ENCODE measurements around the gene IGFBP2. TPM values are rescaled to one million over a fixed set of nuclear protein-coding genes. Genes with fewer than 3 reads are reported as not detected.
A peak's percentile ranks its signal among the peaks of the same experiment; 100 is the strongest.

Gene IGFBP2
- total RNA-seq, 6 experiments from 2014 or later, result 0.28 to 0.40 TPM; not detected in 4

DNA sequence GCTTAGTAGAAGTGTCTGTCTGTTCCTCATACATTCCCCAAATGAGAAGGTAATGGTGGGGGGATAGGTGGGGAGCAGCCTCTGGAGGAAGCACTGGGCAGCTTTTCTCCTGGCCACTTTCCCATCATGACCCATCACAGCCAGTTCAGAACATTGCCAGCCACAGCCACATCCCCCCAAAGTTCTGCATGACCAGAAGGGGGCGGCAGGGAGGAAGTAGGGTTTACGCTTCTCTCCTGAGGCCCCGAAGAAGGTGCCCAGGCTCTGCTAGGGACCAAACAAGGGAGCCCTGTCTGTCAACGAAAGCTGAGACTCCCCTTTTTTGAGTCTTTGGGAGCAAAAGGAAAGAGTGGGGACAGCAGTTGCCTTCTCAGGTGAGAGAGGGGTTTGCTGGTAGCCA is 54.4 kb downstream of the IGFBP2 start:
- TF ChIP-seq, protein P1, sequence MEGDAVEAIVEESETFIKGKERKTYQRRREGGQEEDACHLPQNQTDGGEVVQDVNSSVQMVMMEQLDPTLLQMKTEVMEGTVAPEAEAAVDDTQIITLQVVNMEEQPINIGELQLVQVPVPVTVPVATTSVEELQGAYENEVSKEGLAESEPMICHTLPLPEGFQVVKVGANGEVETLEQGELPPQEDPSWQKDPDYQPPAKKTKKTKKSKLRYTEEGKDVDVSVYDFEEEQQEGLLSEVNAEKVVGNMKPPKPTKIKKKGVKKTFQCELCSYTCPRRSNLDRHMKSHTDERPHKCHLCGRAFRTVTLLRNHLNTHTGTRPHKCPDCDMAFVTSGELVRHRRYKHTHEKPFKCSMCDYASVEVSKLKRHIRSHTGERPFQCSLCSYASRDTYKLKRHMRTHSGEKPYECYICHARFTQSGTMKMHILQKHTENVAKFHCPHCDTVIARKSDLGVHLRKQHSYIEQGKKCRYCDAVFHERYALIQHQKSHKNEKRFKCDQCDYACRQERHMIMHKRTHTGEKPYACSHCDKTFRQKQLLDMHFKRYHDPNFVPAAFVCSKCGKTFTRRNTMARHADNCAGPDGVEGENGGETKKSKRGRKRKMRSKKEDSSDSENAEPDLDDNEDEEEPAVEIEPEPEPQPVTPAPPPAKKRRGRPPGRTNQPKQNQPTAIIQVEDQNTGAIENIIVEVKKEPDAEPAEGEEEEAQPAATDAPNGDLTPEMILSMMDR (IDR thresholded peaks at IDR 0.05), result peak; percentile 63
- DNase-seq, result no peak

DNA sequence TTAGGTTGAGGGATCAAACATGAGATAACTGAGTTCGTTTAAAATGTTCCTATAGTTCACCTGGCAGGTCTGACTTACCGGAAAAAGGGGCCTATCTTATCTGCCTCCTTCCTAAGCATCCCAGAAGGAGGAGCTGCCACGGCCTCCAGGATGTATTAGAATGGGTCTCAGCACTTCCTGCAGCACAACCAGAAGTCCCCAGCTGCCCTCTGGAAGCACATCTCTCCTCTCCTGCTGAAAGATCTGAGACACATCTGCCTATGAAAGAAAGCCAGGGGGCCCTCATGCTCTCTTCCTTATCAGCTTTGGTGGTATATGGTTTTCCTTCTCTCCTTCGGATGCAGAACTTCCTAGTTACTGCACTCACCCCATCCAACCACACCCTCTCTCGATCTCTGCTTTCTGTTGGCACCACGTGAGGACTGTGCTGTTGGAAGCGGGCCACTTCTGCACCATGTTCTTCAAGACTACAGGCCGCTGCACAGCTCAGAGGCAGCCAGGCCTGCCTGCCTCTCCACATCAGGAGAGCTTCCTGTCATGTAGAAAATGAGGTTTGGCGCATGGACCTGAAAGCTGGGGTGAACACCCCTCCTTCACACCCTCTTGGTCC is 55.6 kb downstream of the IGFBP2 start:
- Mint-ChIP-seq H3K4me3 (no peak overlapping the region), H3K36me3 (ENCODE audit: low read depth) (no peaks in the 10 kb centered on the region)
- DNase-seq, result no peak

More for the DNA sequence above, 54.4 kb downstream of the IGFBP2 start:
- no peak overlapping the region for H3K4me3 Mint-ChIP-seq
- no peak overlapping the region for H3K27ac Mint-ChIP-seq
- peaks cover 50% of the 10 kb centered on the region for H3K4me1 Mint-ChIP-seq (ENCODE audit: low read depth)
- no peaks in the 10 kb centered on the region for H3K9me3 Mint-ChIP-seq
- no peaks in the 10 kb centered on the region for H3K36me3 Mint-ChIP-seq (ENCODE audit: low read depth)
- peaks cover 12% of the 10 kb centered on the region for H3K27me3 Mint-ChIP-seq (ENCODE audit: insufficient read depth)

DNA sequence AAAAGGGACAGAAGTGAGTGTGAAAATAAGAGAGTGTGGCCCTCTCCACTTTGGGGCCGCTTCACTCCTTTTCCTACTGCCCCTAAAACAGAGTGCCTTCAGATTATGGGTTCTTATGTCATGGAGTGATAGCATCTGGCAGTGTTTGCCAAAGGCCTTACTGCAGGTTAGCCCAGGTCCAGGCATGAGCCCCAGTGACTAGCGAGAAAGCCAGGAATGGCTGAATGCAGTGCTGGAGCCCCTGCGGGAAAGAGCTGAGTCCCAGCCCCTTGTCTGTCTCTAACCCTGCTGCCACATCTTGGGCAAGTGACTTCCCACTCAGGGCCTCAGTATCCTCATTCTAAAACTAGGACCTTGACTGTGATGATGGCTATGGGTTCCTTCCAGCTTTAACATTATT is 56.2 kb downstream of the IGFBP2 start:
- Mint-ChIP-seq H3K9me3 (no peaks in the 10 kb centered on the region), H3K27ac (no peak overlapping the region), H3K27me3 (ENCODE audit: insufficient read depth) (peaks cover 17% of the 10 kb centered on the region), H3K36me3 (ENCODE audit: low read depth) (no peaks in the 10 kb centered on the region), H3K4me1 (ENCODE audit: low read depth) (peaks cover 46% of the 10 kb centered on the region), H3K4me3 (no peak overlapping the region)
- no peak for DNase-seq
- TF ChIP-seq, protein P1 (IDR thresholded peaks at IDR 0.05), result no peak

More for the DNA sequence above, 55.6 kb downstream of the IGFBP2 start:
- TF ChIP-seq, protein P1 (IDR thresholded peaks at IDR 0.05), result no peak
- H3K4me1 Mint-ChIP-seq (ENCODE audit: low read depth), result peaks cover 49% of the 10 kb centered on the region
- peaks cover 16% of the 10 kb centered on the region for H3K27me3 Mint-ChIP-seq (ENCODE audit: insufficient read depth)
- H3K9me3 Mint-ChIP-seq, result no peaks in the 10 kb centered on the region
- no peak overlapping the region for H3K27ac Mint-ChIP-seq

DNA sequence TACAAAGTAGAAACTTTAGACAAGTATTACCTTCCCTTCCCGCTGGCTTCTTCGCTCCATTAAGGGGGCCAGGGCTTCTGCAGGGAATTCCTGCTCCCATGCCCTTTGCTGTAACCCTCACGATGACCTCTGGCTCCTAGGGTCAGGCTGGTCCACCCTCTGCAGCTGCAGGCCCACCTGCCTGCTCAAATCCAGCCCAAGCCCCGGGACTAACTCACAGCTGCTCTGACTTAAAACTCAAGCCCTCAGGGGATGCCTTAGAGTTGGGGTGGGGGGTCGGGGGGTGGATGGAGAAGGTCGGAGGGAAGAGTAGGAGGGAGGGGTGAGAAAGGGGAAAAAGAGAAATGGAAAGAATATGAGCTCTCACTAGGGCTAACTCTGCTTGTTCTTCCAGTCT is 57.2 kb downstream of the IGFBP2 start:
- Mint-ChIP-seq H3K4me1 (ENCODE audit: low read depth) (peaks cover 49% of the 10 kb centered on the region), H3K4me3 (no peak overlapping the region; the same call in 1 of the 2 replicates), H3K9me3 (no peaks in the 10 kb centered on the region), H3K27ac (no peak overlapping the region), H3K27me3 (ENCODE audit: insufficient read depth) (peaks cover 21% of the 10 kb centered on the region), H3K36me3 (ENCODE audit: low read depth) (no peaks in the 10 kb centered on the region)
- DNase-seq, result no peak
- TF ChIP-seq, protein P1 (IDR thresholded peaks at IDR 0.05), result no peak

DNA sequence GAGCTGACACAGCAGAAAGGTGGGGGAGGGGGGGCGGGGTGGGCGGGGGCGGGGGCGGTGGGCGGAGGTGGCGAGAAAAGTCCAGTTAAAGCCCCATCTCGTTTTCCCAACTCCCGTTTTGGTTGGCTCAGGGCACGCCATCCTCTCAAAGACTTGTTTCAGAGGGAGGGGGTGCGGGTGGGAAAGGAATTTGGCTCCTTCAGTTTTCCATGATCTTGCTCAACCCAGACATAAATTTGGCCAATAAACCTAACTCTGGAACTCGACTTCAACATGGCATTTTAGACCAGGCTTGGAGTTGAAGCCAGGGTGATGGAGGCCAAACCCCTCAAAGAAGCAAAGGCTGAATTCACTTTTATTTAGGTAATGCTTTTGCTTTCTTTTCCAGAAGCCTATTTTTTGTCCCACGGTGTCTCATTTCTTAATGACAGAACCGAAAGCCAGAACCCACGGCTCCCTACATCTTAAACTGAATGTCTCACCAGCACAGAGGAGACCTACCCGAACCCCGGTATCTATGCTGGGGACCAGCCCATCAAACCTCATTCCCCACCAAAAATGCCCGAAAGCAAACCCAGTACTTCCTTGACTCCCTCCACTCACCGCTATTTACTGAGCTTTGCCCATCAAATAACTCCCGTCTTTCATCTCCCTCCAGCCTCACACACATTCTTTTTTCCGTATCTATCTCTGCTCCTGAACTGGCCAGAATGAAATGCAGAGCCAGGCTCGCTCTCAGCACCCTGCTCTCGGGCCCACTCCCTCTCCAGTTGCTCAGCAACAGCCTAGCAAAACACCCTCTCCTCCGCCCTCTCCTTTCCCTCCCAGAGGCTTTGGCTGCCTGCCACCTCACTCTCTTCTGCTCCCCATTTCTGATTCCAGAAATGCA is 57.9 kb downstream of the IGFBP2 start:
- DNase-seq, result peak; percentile 60
- H3K4me3 Mint-ChIP-seq, result peak overlapping the region; percentile 88
- peaks cover 25% of the 10 kb centered on the region for H3K27me3 Mint-ChIP-seq (ENCODE audit: insufficient read depth)
- H3K4me1 Mint-ChIP-seq (ENCODE audit: low read depth), result peaks cover 55% of the 10 kb centered on the region
- TF ChIP-seq, protein P1 (IDR thresholded peaks at IDR 0.05), result no peak
- H3K36me3 Mint-ChIP-seq (ENCODE audit: low read depth), result no peaks in the 10 kb centered on the region
- peak overlapping the region; percentile 82 for H3K27ac Mint-ChIP-seq
- no peaks in the 10 kb centered on the region for H3K9me3 Mint-ChIP-seq
